Measurements from ENCODE around the gene MAPK8IP3. TPM values are rescaled to one million over a fixed set of nuclear protein-coding genes. Genes with fewer than 3 reads are reported as not detected.

The MAPK8IP3 gene
- total RNA-seq, 3 donors from 2014 or later = 41.1 to 82.6 (median 71.6) TPM

DNA sequence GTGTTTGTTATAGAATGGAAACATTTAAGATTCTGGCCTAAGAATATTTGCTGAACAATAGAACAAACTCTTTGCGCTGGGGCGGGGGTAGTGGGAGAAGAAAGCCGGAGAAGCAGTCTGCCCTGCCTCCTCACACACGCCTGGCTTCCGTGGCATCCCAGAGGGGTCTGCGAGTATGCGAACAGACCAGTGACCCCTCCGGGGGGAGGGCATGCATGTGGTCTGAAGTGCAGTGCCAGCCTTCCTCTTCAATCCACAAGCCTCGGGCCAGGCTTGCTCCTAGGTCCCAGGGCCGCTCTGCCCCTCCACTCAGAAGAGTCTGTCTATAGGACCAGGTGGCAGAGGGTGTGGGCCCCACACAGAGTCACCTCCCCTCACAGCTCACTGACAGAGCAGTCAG, 101.6 kb downstream of the MAPK8IP3 start:
- TF ChIP-seq, protein P1, sequence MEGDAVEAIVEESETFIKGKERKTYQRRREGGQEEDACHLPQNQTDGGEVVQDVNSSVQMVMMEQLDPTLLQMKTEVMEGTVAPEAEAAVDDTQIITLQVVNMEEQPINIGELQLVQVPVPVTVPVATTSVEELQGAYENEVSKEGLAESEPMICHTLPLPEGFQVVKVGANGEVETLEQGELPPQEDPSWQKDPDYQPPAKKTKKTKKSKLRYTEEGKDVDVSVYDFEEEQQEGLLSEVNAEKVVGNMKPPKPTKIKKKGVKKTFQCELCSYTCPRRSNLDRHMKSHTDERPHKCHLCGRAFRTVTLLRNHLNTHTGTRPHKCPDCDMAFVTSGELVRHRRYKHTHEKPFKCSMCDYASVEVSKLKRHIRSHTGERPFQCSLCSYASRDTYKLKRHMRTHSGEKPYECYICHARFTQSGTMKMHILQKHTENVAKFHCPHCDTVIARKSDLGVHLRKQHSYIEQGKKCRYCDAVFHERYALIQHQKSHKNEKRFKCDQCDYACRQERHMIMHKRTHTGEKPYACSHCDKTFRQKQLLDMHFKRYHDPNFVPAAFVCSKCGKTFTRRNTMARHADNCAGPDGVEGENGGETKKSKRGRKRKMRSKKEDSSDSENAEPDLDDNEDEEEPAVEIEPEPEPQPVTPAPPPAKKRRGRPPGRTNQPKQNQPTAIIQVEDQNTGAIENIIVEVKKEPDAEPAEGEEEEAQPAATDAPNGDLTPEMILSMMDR (IDR thresholded peaks at IDR 0.05) = no peak
- TF ChIP-seq POLR2AphosphoS5 (IDR thresholded peaks at IDR 0.05) = no peak
- TF ChIP-seq POLR2A (IDR thresholded peaks at IDR 0.05) = no peak
- Histone ChIP-seq H3K36me3 (no peaks in the 10 kb centered on the region), H3K27me3 (no peaks in the 10 kb centered on the region), H3K4me1 (peaks cover 0 to under 1% of the 10 kb centered on the region in 2 donors), H3K9me3 (no peaks in the 10 kb centered on the region), H3K4me3 (no peak overlapping the region), H3K27ac (no peak overlapping the region)
- DNase-seq (ENCODE audit: low spot score in 2 of 2) = no peak
- intact Hi-C loops (cut with DNase I; ENCODE audit: low total_unique reads) = no loop called here

DNA sequence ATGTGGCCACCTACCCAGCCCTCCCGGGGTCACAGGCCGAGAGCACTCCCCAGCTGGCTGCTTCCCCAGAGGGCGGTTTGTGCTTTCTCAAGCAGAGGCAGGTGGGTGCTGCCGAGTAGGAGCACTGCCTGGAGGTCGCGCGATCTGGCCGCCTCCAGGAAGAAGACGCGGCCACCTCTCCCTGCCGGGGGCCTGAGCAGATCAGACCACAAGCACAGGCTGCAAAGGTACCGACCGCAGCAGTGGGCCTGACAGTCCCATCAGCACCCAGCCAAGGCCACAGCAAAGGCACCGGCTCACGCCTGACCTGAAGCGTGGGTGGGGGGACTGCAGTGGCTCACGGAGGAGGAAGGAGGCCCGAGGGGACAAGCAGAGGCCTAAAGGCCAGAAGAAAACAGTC, 102.7 kb downstream of the MAPK8IP3 start:
- intact Hi-C loops (cut with DNase I; ENCODE audit: low total_unique reads) = no loop called here
- no peak overlapping the region for H3K27ac ChIP-seq
- H3K27me3 ChIP-seq = no peaks in the 10 kb centered on the region
- H3K4me1 ChIP-seq = peaks cover 0 to 7% of the 10 kb centered on the region in 2 donors
- H3K4me3 ChIP-seq = no peak overlapping the region
- no peak for TF ChIP-seq POLR2AphosphoS5 (IDR thresholded peaks at IDR 0.05)
- TF ChIP-seq, protein P1 (IDR thresholded peaks at IDR 0.05) = no peak
- no peak for TF ChIP-seq POLR2A (IDR thresholded peaks at IDR 0.05)
- H3K9me3 ChIP-seq = no peaks in the 10 kb centered on the region
- DNase-seq (ENCODE audit: low spot score in 2 of 2) = no peak
- no peaks in the 10 kb centered on the region for H3K36me3 ChIP-seq

DNA sequence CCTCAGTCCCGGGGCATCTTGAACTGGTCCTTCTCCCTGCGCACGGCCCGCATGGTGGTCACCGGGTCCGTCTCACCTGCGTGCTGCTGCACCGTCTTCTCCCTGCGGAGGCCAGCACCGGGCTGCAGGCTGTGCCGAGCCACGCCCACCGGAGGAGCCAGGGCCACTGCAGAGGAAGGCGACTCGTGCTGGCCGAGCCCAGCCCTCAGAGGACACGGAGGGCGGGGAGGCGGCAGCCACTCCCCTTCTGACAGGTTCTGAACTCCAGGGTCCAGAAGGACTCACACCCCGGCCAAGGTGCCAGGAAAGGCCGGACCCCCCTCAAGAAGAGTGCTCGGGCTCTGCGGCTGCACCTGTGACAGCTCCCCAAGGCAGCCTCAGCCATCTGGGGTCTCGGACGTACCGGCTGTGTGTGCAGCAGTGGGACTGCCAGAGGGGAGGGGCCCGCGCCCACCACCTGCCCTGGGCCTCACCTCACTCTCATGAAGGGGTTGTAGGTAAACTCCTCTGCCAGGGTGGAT, 103.3 kb downstream of the MAPK8IP3 start:
- DNase-seq (ENCODE audit: low spot score in 2 of 2) = no peak
- no peak overlapping the region for H3K4me3 ChIP-seq
- H3K27me3 ChIP-seq = no peaks in the 10 kb centered on the region
- H3K36me3 ChIP-seq = no peaks in the 10 kb centered on the region
- TF ChIP-seq POLR2AphosphoS5 (IDR thresholded peaks at IDR 0.05) = no peak
- TF ChIP-seq, protein P1 (IDR thresholded peaks at IDR 0.05) = no peak
- no peak for TF ChIP-seq POLR2A (IDR thresholded peaks at IDR 0.05)
- H3K4me1 ChIP-seq = peaks cover 0 to 7% of the 10 kb centered on the region in 2 donors
- no peak overlapping the region for H3K27ac ChIP-seq
- intact Hi-C loops (cut with DNase I; ENCODE audit: low total_unique reads) = no loop called here
- H3K9me3 ChIP-seq = no peaks in the 10 kb centered on the region

DNA sequence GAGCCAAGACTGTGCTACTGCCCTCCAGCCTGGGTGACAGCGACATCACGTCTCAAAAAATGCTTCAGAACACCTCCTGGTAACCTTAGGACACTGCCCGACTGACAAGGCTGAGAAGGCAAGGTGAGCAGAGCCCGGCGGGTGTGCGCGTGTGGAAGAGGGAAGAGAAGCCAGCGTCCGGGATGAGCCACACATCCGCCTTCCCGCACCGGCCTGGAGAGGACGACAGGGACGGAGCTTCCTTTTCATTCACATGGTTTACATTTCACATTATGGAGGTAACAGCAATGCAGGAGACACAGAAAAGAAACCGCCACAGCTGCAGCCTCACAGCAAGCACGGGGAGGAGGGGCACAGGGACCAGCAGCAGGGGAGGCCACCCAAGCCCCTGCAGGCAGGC, 104.1 kb downstream of the MAPK8IP3 start:
- Histone ChIP-seq H3K4me1 (peaks cover 0 to 7% of the 10 kb centered on the region in 2 donors), H3K36me3 (no peaks in the 10 kb centered on the region), H3K9me3 (no peaks in the 10 kb centered on the region), H3K27me3 (no peaks in the 10 kb centered on the region), H3K4me3 (no peak overlapping the region), H3K27ac (no peak overlapping the region)
- intact Hi-C loops (cut with DNase I; ENCODE audit: low total_unique reads) = no loop called here
- no peak for TF ChIP-seq POLR2AphosphoS5 (IDR thresholded peaks at IDR 0.05)
- TF ChIP-seq, protein P1 (IDR thresholded peaks at IDR 0.05) = no peak
- TF ChIP-seq POLR2A (IDR thresholded peaks at IDR 0.05) = no peak
- DNase-seq (ENCODE audit: low spot score in 2 of 2) = no peak

DNA sequence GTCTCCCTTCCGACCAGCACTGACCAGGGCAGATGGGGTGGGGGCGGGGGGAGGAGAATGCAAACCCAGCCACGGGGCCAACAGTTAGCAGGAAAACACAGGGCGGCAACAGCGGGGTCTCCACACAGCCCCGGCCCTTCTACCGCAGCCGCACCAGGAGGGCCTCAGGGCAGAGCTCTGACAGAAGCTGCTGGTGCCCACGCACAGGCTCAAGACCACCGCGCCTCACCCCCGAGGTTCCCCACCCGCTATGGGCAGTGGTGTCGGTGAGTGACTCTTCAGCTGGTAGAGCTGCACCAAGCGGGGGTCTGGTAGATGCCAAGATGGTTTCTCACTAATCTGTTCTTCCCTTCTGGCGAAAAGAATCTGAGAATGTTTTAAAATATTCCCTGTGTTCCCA, 104.5 kb downstream of the MAPK8IP3 start:
- Histone ChIP-seq H3K36me3 (no peaks in the 10 kb centered on the region), H3K9me3 (no peaks in the 10 kb centered on the region), H3K4me3 (no peak overlapping the region), H3K27ac (no peak overlapping the region), H3K27me3 (no peaks in the 10 kb centered on the region), H3K4me1 (peaks cover 0 to 7% of the 10 kb centered on the region in 2 donors)
- no peak for DNase-seq (ENCODE audit: low spot score in 2 of 2)
- TF ChIP-seq, protein P1 (IDR thresholded peaks at IDR 0.05) = no peak
- intact Hi-C loops (cut with DNase I; ENCODE audit: low total_unique reads) = no loop called here
